ENCODE data around the gene CYP1A1.

The CYP1A1 gene

GRCh38 chr15:74669627-74670026, 55.7 kb downstream of the CYP1A1 start:
- no peak for TF ChIP-seq CTCF (IDR thresholded peaks at IDR 0.05; ENCODE audit: control insufficient read depth, extremely low read depth, insufficient read depth)
- DNase-seq (ENCODE audit: low read depth) = no peak
- H3K4me3 ChIP-seq (ENCODE audit: low read depth, low read length) = no peak overlapping the region
